Gastroesophageal sphincter (tissue), 3 donors: ENCODE results near the gene FAM171A1.

Experiments
- POLR2A ChIP-seq, 2 donors: fragments of 450-650 bp; IDR thresholded peaks; one replicate each; pipeline ENCODE4 v1.6.1; 2017; ENCODE audit warnings: antibody characterized with exemption in 2 of 2, mild to moderate bottlenecking in 2 of 2, moderate library complexity in 1 of 2
- POLR2AphosphoS5 ChIP-seq: sonication (generic); formaldehyde crosslinking; IDR thresholded peaks from one replicate; pipeline ENCODE4 v1.6.1; 2017; ENCODE audit warnings: antibody characterized with exemption
- TF ChIP-seq, protein P1 (sequence below), 4 experiments: fragments of 200-600 bp in 2 of 4; fragments of 450-650 bp in 2 of 4; sonication (generic) in 1 of 4; IDR thresholded peaks; one replicate each; pipeline ENCODE4 v1.5.1; 2017 to 2019; ENCODE audit warnings: antibody characterized with exemption in 4 of 4, mild to moderate bottlenecking in 2 of 4, moderate library complexity in 2 of 4

- no peak for TF ChIP-seq POLR2A (IDR thresholded peaks at IDR 0.05)
- TF ChIP-seq, protein P1, sequence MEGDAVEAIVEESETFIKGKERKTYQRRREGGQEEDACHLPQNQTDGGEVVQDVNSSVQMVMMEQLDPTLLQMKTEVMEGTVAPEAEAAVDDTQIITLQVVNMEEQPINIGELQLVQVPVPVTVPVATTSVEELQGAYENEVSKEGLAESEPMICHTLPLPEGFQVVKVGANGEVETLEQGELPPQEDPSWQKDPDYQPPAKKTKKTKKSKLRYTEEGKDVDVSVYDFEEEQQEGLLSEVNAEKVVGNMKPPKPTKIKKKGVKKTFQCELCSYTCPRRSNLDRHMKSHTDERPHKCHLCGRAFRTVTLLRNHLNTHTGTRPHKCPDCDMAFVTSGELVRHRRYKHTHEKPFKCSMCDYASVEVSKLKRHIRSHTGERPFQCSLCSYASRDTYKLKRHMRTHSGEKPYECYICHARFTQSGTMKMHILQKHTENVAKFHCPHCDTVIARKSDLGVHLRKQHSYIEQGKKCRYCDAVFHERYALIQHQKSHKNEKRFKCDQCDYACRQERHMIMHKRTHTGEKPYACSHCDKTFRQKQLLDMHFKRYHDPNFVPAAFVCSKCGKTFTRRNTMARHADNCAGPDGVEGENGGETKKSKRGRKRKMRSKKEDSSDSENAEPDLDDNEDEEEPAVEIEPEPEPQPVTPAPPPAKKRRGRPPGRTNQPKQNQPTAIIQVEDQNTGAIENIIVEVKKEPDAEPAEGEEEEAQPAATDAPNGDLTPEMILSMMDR (IDR thresholded peaks at IDR 0.05) = no peak
- TF ChIP-seq POLR2AphosphoS5 = no peak
These were observed 3.6 kb downstream of the FAM171A1 start for GRCh38 chr10:15367296-15368085.
